Endothelial cell of umbilical vein (primary cell): Measurements from ENCODE around the gene ADRB2. TPM values are rescaled to one million over a fixed set of nuclear protein-coding genes. Genes with fewer than 3 reads are reported as not detected.

Experiments used
- BruUV-seq: library from RNA; stranded (reverse); fragments of 400-500 nt; replicated peaks from 2 replicates; lab custom pipeline; 2021; lab: Mats Ljungman, UMichigan
- CTCF ChIA-PET: fragments of 300-600, 350-600 bp; sonication (Branson Sonifier 250); formaldehyde crosslinking; loops from one replicate; lab custom pipeline; 2021; ENCODE audit warnings: antibody characterized with exemption, inconsistent platforms; lab: Charles Lee
- POLR2A ChIA-PET: fragments of 300-600, 350-600 bp; sonication (Branson Sonifier 250); formaldehyde crosslinking; loops from one replicate; lab custom pipeline; 2021; ENCODE audit warnings: antibody characterized with exemption, inconsistent platforms; lab: Charles Lee
- DNase-seq: peaks from one replicate; pipeline ENCODE4 v3.0.0-alpha.2; 2011; ENCODE audit warnings: low read depth, low spot score
- FAIRE-seq: peaks from 2 replicates; lab custom pipeline; 2011; peaks lifted over from hg19 to GRCh38; lab: Jason Lieb, UNC
- H2AFZ ChIP-seq: 2 replicates; pipeline ENCODE4 v1.6.0; 2012; ENCODE audit warnings: low read depth, low read length, control low read depth, inconsistent platforms
- H3K27ac ChIP-seq: 2 replicates; pipeline ENCODE4 v1.5.1; 2011; ENCODE audit warnings: low read depth, mild to moderate bottlenecking, control low read depth, low read length, moderate library complexity; ENCODE audit not compliant: insufficient read depth
- H3K27me3 ChIP-seq, 2 experiments: 2 replicates each; pipeline versions ENCODE4 v1.6.0 to v1.6.1; 2011; ENCODE audit warnings: low read length in 2 of 2, mixed read lengths in 1 of 2; ENCODE audit not compliant: control insufficient read depth in 2 of 2, insufficient read depth in 2 of 2
- H3K36me3 ChIP-seq, 2 experiments: 2 replicates in 1 of 2; 3 replicates in 1 of 2; pipeline ENCODE4 v1.5.1; 2011; ENCODE audit warnings: low read length in 2 of 2, mild to moderate bottlenecking in 1 of 2, moderate library complexity in 1 of 2; ENCODE audit not compliant: control insufficient read depth in 2 of 2, insufficient read depth in 2 of 2; ENCODE audit errors: extremely low read depth in 1 of 2
- H3K4me1 ChIP-seq: 3 replicates; pipeline ENCODE4 v1.5.1; 2011; ENCODE audit warnings: mild to moderate bottlenecking, low read length; ENCODE audit not compliant: control insufficient read depth, insufficient read depth; ENCODE audit errors: extremely low read depth
- H3K4me2 ChIP-seq: 2 replicates; pipeline ENCODE4 v1.6.1; 2011; ENCODE audit warnings: low read length, control low read depth, mixed read lengths; ENCODE audit not compliant: insufficient read depth
- H3K4me3 ChIP-seq, 3 experiments: fragments of 200-600 bp in 1 of 3; sonication (generic), shearing (Covaris generic) in 1 of 3; replicated peaks in 1 of 3; 2 replicates each; pipeline ENCODE4 v1.5.1; 2011 to 2016; ENCODE audit warnings: control low read depth in 3 of 3, low read length in 3 of 3, mild to moderate bottlenecking in 2 of 3, inconsistent platforms in 1 of 3, low read depth in 1 of 3, moderate library complexity in 1 of 3; ENCODE audit not compliant: insufficient read depth in 1 of 3
- H3K79me2 ChIP-seq: 2 replicates; pipeline ENCODE4 v1.6.0; 2012; ENCODE audit warnings: low read length, inconsistent platforms; ENCODE audit not compliant: control insufficient read depth, insufficient read depth
- H3K9ac ChIP-seq: replicated peaks from 2 replicates; pipeline ENCODE3; 2011; ENCODE audit warnings: low read length, control low read depth; ENCODE audit not compliant: insufficient read depth; ENCODE audit errors: extremely low read depth
- H3K9me1 ChIP-seq: replicated peaks from 3 replicates; pipeline ENCODE4 v1.6.0; 2011; ENCODE audit warnings: mild to moderate bottlenecking, low read length; ENCODE audit not compliant: control insufficient read depth, insufficient read depth; ENCODE audit errors: extremely low read depth
- H3K9me3 ChIP-seq: replicated peaks from 2 replicates; pipeline ENCODE4 v1.5.1; 2012; ENCODE audit warnings: low read length, inconsistent platforms; ENCODE audit not compliant: control insufficient read depth, insufficient read depth
- H4K20me1 ChIP-seq: replicated peaks from 2 replicates; pipeline ENCODE3; 2011; ENCODE audit warnings: mild to moderate bottlenecking, low read length; ENCODE audit not compliant: control insufficient read depth, insufficient read depth; ENCODE audit errors: extremely low read depth
- EZH2 ChIP-seq: IDR thresholded peaks from 2 replicates; pipeline ENCODE4 v1.6.1; 2012; ENCODE audit warnings: borderline replicate concordance, low read depth, mild to moderate bottlenecking, moderate library complexity, low read length, inconsistent platforms; ENCODE audit not compliant: severe bottlenecking
- FOS ChIP-seq: IDR thresholded peaks from 2 replicates; pipeline ENCODE4 v1.6.1; 2011; ENCODE audit warnings: mild to moderate bottlenecking, low read length, moderate library complexity, borderline replicate concordance; ENCODE audit not compliant: insufficient read depth
- GATA2 ChIP-seq: IDR thresholded peaks from 2 replicates; pipeline ENCODE4 v1.7.0; 2011; ENCODE audit warnings: low read depth, mild to moderate bottlenecking, moderate library complexity, mixed read lengths, low read length; ENCODE audit not compliant: insufficient read length, insufficient read depth
- JUN ChIP-seq: IDR thresholded peaks from 2 replicates; pipeline ENCODE4 v1.6.1; 2011; ENCODE audit warnings: borderline replicate concordance, low read depth; ENCODE audit not compliant: insufficient read length, insufficient read depth
- MYC ChIP-seq: IDR thresholded peaks from one replicate; pipeline ENCODE4 v1.6.1; 2011; ENCODE audit warnings: mild to moderate bottlenecking, low read depth, low read length
- POLR2A ChIP-seq: IDR thresholded peaks from 2 replicates; pipeline ENCODE4 v1.6.1; 2012; ENCODE audit warnings: low read depth, mild to moderate bottlenecking, control low read depth, low read length
- POLR2AphosphoS5 ChIP-seq: IDR thresholded peaks from 2 replicates; pipeline ENCODE4 v1.6.1; 2012; ENCODE audit warnings: low read depth, mild to moderate bottlenecking, control low read depth, low read length, moderate library complexity; ENCODE audit not compliant: insufficient read depth
- dilution Hi-C: fragments of 300-500 bp; cut with MboI; formaldehyde crosslinking; loops from one replicate; pipeline ENCODE4 v1.15.0; 2019; ENCODE audit warnings: low sequenced_read_pairs; ENCODE audit not compliant: extremely low pct_ligation_motif_present
- intact Hi-C: fragments of 100-400 bp; cut with micrococcal nuclease; formaldehyde crosslinking; loops from one replicate; pipeline ENCODE4 v1.10.0; 2022
- polyA plus RNA-seq, 4 experiments: library from polyadenylated mRNA; depleted of rRNA in 3 of 4; stranded (reverse) in 3 of 4; unstranded in 1 of 4; fragments of >200 nt; gene quantifications; 2 replicates each; pipeline versions ENCODE4 v1.2.1 to v1.2.3, GENCODE V29; 2011 to 2012; ENCODE audit warnings: missing spikeins in 1 of 4
- total RNA-seq: library from RNA; stranded (reverse); gene quantifications from 2 replicates; pipeline ENCODE4 v1.2.3, GENCODE V29; 2021
- TF ChIP-seq, protein P1 (sequence below), 2 donors: IDR thresholded peaks; 1 replicate in 1 of 2; 2 replicates in 1 of 2; pipeline ENCODE4 v1.5.1; 2011; ENCODE audit warnings: low read length in 2 of 2, mild to moderate bottlenecking in 2 of 2, moderate library complexity in 2 of 2, control low read depth in 1 of 2, inconsistent platforms in 1 of 2, low read depth in 1 of 2; ENCODE audit not compliant: insufficient read depth in 1 of 2; ENCODE audit errors: extremely low read depth in 1 of 2
- TF ChIP-seq, protein P2 (sequence below): IDR thresholded peaks from 2 replicates; pipeline ENCODE4 v1.6.1; 2011; ENCODE audit not compliant: insufficient read depth, insufficient read length

ADRB2 gene
- total and polyA plus RNA-seq, 2 donors (not counting 3 experiments of a cell fraction or from before 2014, with no cell fraction given), result 0.86 to 0.88 TPM

DNA sequence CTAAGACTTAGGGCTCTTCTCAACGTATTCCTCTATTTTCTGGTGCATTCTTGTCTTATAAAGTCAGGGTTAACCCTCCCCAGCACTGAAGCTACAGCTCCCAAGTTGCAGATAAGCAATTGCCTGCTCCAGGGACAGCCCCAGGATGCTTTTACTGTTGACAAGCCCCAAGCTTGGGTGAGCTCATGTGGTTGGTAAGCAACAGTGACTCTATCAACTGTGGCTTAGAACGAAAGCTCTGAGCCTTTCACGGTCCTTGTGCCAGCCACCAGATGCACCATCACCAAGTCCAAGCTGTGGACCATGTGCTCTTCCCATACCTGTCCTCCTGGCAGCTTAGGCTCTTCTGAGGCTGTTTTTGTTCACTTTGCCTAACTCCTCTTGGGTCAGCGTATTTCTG, 13.5 kb downstream of the ADRB2 start:
- Histone ChIP-seq H3K9me1 (no peaks in the 10 kb centered on the region), H4K20me1 (no peaks in the 10 kb centered on the region), H3K4me1 (peaks cover 11% of the 10 kb centered on the region), H3K79me2 (no peaks in the 10 kb centered on the region), H3K9ac (no peak overlapping the region), H3K27ac (no peak overlapping the region), H2AFZ (no peak overlapping the region), H3K36me3 (no peaks in the 10 kb centered on the region), H3K9me3 (no peaks in the 10 kb centered on the region), H3K27me3 (no peaks in the 10 kb centered on the region), H3K4me2 (no peak overlapping the region), H3K4me3 (no peak overlapping the region)
- FAIRE-seq (no peak), DNase-seq (no peak)
- TF ChIP-seq, protein P1, sequence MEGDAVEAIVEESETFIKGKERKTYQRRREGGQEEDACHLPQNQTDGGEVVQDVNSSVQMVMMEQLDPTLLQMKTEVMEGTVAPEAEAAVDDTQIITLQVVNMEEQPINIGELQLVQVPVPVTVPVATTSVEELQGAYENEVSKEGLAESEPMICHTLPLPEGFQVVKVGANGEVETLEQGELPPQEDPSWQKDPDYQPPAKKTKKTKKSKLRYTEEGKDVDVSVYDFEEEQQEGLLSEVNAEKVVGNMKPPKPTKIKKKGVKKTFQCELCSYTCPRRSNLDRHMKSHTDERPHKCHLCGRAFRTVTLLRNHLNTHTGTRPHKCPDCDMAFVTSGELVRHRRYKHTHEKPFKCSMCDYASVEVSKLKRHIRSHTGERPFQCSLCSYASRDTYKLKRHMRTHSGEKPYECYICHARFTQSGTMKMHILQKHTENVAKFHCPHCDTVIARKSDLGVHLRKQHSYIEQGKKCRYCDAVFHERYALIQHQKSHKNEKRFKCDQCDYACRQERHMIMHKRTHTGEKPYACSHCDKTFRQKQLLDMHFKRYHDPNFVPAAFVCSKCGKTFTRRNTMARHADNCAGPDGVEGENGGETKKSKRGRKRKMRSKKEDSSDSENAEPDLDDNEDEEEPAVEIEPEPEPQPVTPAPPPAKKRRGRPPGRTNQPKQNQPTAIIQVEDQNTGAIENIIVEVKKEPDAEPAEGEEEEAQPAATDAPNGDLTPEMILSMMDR (IDR thresholded peaks at IDR 0.05; ENCODE audit: extremely low read depth in 1 of 2, insufficient read depth in 1 of 2, low read depth in 1 of 2, low read length in 2 of 2), result no peak
- TF ChIP-seq EZH2 (no peak), GATA2 (no peak), POLR2A (no peak), POLR2AphosphoS5 (no peak), FOS (no peak), MYC (no peak), JUN (no peak)
- TF ChIP-seq, protein P2, sequence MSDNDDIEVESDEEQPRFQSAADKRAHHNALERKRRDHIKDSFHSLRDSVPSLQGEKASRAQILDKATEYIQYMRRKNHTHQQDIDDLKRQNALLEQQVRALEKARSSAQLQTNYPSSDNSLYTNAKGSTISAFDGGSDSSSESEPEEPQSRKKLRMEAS, result no peak
- intact Hi-C loops (no loop called here), dilution Hi-C loops (no loop called here)
- POLR2A ChIA-PET, result no interaction called here
- CTCF ChIA-PET, result interaction anchor here (1.0 to 1.6 kb wide), 6 partner anchors 9 to 275 kb away, joined by 3 to 6 read pairs (median 4); no protein-coding TSS in a partner anchor
- no TSS peak for BruUV-seq
